Hepatocyte (in vitro differentiated cells): ENCODE measurements around the gene SIDT1. TPM values are rescaled to one million over a fixed set of nuclear protein-coding genes. Genes with fewer than 3 reads are reported as not detected.

ENCODE experiments used
- DNase-seq: peaks from one replicate; pipeline ENCODE4 v3.0.0-alpha.2; 2016; ENCODE audit warnings: low spot score
- H2AFZ ChIP-seq: fragments of 200-600 bp; sonication (generic); 2 replicates; pipeline ENCODE4 v1.6.0; 2016; ENCODE audit warnings: antibody characterized with exemption, mild to moderate bottlenecking
- H3K27ac ChIP-seq: fragments of 200-600 bp; sonication (generic); 2 replicates; pipeline ENCODE4 v1.5.1; 2016; ENCODE audit warnings: mild to moderate bottlenecking
- H3K27me3 ChIP-seq: fragments of 200-600 bp; sonication (generic); 2 replicates; pipeline ENCODE4 v1.6.1; 2016
- H3K36me3 ChIP-seq: fragments of 200-600 bp; sonication (generic); replicated peaks from 2 replicates; pipeline ENCODE4 v1.5.1; 2016; ENCODE audit warnings: low read depth; ENCODE audit not compliant: insufficient read depth
- H3K4me1 ChIP-seq: fragments of 200-600 bp; sonication (generic); 2 replicates; pipeline ENCODE4 v1.5.1; 2016; ENCODE audit warnings: mild to moderate bottlenecking, moderate library complexity; ENCODE audit not compliant: insufficient read depth
- H3K4me2 ChIP-seq: fragments of 200-600 bp; sonication (generic); 2 replicates; pipeline ENCODE4 v1.6.0; 2016
- H3K4me3 ChIP-seq: fragments of 200-600 bp; sonication (generic); 2 replicates; pipeline ENCODE4 v1.5.1; 2016; ENCODE audit warnings: mild to moderate bottlenecking
- H3K79me2 ChIP-seq: fragments of 200-600 bp; sonication (generic); 2 replicates; pipeline ENCODE4 v1.6.0; 2017; ENCODE audit warnings: mild to moderate bottlenecking
- H3K9me2 ChIP-seq: fragments of 200-600 bp; sonication (generic); replicated peaks from 2 replicates; pipeline ENCODE4 v1.6.0; 2017; ENCODE audit warnings: mild to moderate bottlenecking; ENCODE audit not compliant: insufficient read depth
- H3K9me3 ChIP-seq: fragments of 200-600 bp; sonication (generic); 2 replicates; pipeline ENCODE4 v1.5.1; 2016; ENCODE audit warnings: low read depth, mild to moderate bottlenecking
- H4K20me1 ChIP-seq: fragments of 200-600 bp; sonication (generic); 2 replicates; pipeline ENCODE4 v1.6.0; 2016; ENCODE audit warnings: mild to moderate bottlenecking; ENCODE audit not compliant: insufficient read depth, poor library complexity, severe bottlenecking
- CTCF ChIP-seq: fragments of 200-600 bp; sonication (generic); IDR thresholded peaks from 2 replicates; pipeline ENCODE4 v1.5.1; 2016; ENCODE audit warnings: antibody characterized with exemption, mild to moderate bottlenecking; ENCODE audit not compliant: poor library complexity
- EZH2 ChIP-seq: fragments of 200-600 bp; sonication (generic); IDR thresholded peaks from 2 replicates; pipeline ENCODE4 v1.6.1; 2016; ENCODE audit warnings: antibody characterized with exemption, mild to moderate bottlenecking, borderline replicate concordance
- EZH2phosphoT487 ChIP-seq: fragments of 200-600 bp; sonication (generic); IDR thresholded peaks from one replicate; pipeline ENCODE4 v1.6.1; 2018; ENCODE audit warnings: antibody characterized with exemption, mild to moderate bottlenecking, low read depth, moderate library complexity; ENCODE audit not compliant: unreplicated experiment, severe bottlenecking
- WGBS: methylation state at CpG from one replicate; pipeline ENCODE4 v1.1.6; 2016; ENCODE audit warnings: low lambda C conversion rate; ENCODE audit errors: missing lambda C conversion rate; 5-methylcytosine and 5-hydroxymethylcytosine counted together
- polyA plus RNA-seq: library from polyadenylated mRNA; unstranded; fragments of >200 nt; fragmentation: Nextera tagmentation; extraction: Ambion mirVana; gene quantifications from 2 replicates; pipeline ENCODE4 v1.2.1, GENCODE V29; 2016
- total RNA-seq: library from RNA; depleted of rRNA; stranded (reverse); fragments of >200 nt; gene quantifications from 2 replicates; pipeline ENCODE4 v1.2.3, GENCODE V29; 2014

Gene SIDT1
- total and polyA plus RNA-seq, 2 experiments from 2014 or later, result 0.18 to 0.90 TPM

- Histone ChIP-seq H3K36me3 (no peaks in the 10 kb centered on the region), H3K4me1 (no peaks in the 10 kb centered on the region), H2AFZ (no peak overlapping the region), H3K27ac (no peak overlapping the region), H3K27me3 (no peaks in the 10 kb centered on the region), H3K9me3 (no peaks in the 10 kb centered on the region), H3K9me2 (no peaks in the 10 kb centered on the region), H3K4me2 (no peak overlapping the region), H4K20me1 (no peaks in the 10 kb centered on the region), H3K4me3 (no peak overlapping the region), H3K79me2 (no peaks in the 10 kb centered on the region)
- 76% methylated on average over 5 of the region's 5 CpGs for WGBS
- no peak for DNase-seq
- TF ChIP-seq EZH2phosphoT487, result no peak
- TF ChIP-seq CTCF, result no peak
- no peak for TF ChIP-seq EZH2
Observed at GRCh38 chr3:113607219-113607596, 74.9 kb downstream of the SIDT1 start.

GRCh38 chr3:113614402-113614801 is 82.0 kb downstream of the SIDT1 start:
- Histone ChIP-seq H3K9me2 (no peaks in the 10 kb centered on the region), H3K9me3 (no peaks in the 10 kb centered on the region), H3K27ac (no peak overlapping the region), H3K4me1 (no peaks in the 10 kb centered on the region), H3K79me2 (no peaks in the 10 kb centered on the region), H3K4me3 (no peak overlapping the region), H2AFZ (no peak overlapping the region), H3K27me3 (no peaks in the 10 kb centered on the region), H3K36me3 (no peaks in the 10 kb centered on the region), H3K4me2 (no peak overlapping the region), H4K20me1 (no peaks in the 10 kb centered on the region)
- no peak for TF ChIP-seq EZH2
- TF ChIP-seq CTCF, result no peak
- no peak for TF ChIP-seq EZH2phosphoT487
- 74% methylated on average over 5 of the region's 5 CpGs for WGBS
- no peak for DNase-seq

- no peak overlapping the region for H3K4me3 ChIP-seq
- H3K36me3 ChIP-seq, result no peaks in the 10 kb centered on the region
- DNase-seq, result no peak
- H4K20me1 ChIP-seq, result no peaks in the 10 kb centered on the region
- no peaks in the 10 kb centered on the region for H3K79me2 ChIP-seq
- TF ChIP-seq EZH2phosphoT487 (no peak), EZH2 (no peak), CTCF (no peak)
- H3K9me3 ChIP-seq, result no peaks in the 10 kb centered on the region
- H3K27me3 ChIP-seq, result no peaks in the 10 kb centered on the region
- no peak overlapping the region for H3K4me2 ChIP-seq
- no peak overlapping the region for H3K27ac ChIP-seq
- no peaks in the 10 kb centered on the region for H3K9me2 ChIP-seq
- no peak overlapping the region for H2AFZ ChIP-seq
- H3K4me1 ChIP-seq, result no peaks in the 10 kb centered on the region
- WGBS, result 99% methylated on average over 4 of the region's 4 CpGs
Observed at GRCh38 chr3:113615976-113616375, 83.6 kb downstream of the SIDT1 start.

GRCh38 chr3:113617726-113618125 is 85.4 kb downstream of the SIDT1 start:
- WGBS, result 81% methylated on average over 2 of the region's 2 CpGs
- no peak overlapping the region for H3K27ac ChIP-seq
- TF ChIP-seq CTCF (no peak), EZH2phosphoT487 (no peak), EZH2 (no peak)
- no peaks in the 10 kb centered on the region for H3K79me2 ChIP-seq
- H3K4me3 ChIP-seq, result no peak overlapping the region
- no peaks in the 10 kb centered on the region for H3K4me1 ChIP-seq
- no peaks in the 10 kb centered on the region for H3K27me3 ChIP-seq
- DNase-seq, result no peak
- H2AFZ ChIP-seq, result no peak overlapping the region
- H3K9me3 ChIP-seq, result no peaks in the 10 kb centered on the region
- no peaks in the 10 kb centered on the region for H3K9me2 ChIP-seq
- H3K4me2 ChIP-seq, result no peak overlapping the region
- no peaks in the 10 kb centered on the region for H3K36me3 ChIP-seq
- no peaks in the 10 kb centered on the region for H4K20me1 ChIP-seq
